KMS-11 (cell line): ENCODE measurements around the gene ATP8B3.

Experiments used
- H2AFZ ChIP-seq: fragments of 200-600 bp; sonication (generic); 2 replicates; pipeline ENCODE4 v1.6.1; 2016; ENCODE audit warnings: antibody characterized with exemption, mixed run types, low read depth
- H3K27ac ChIP-seq: fragments of 200-600 bp; sonication (generic); 2 replicates; pipeline ENCODE4 v1.6.1; 2016; ENCODE audit warnings: mild to moderate bottlenecking, mixed run types
- H3K27me3 ChIP-seq: fragments of 200-600 bp; sonication (generic); 2 replicates; pipeline ENCODE4 v1.6.1; 2017; ENCODE audit warnings: mild to moderate bottlenecking, low read depth, mixed run types, moderate library complexity; ENCODE audit not compliant: insufficient read depth
- H3K36me3 ChIP-seq: fragments of 200-600 bp; sonication (generic); 2 replicates; pipeline ENCODE4 v1.6.1; 2017; ENCODE audit warnings: mild to moderate bottlenecking, mixed run types; ENCODE audit not compliant: insufficient read depth
- H3K4me1 ChIP-seq: fragments of 200-600 bp; sonication (generic); 2 replicates; pipeline ENCODE4 v1.6.1; 2016; ENCODE audit warnings: mild to moderate bottlenecking, low read depth, mixed run types; ENCODE audit not compliant: poor library complexity, severe bottlenecking
- H3K4me2 ChIP-seq: fragments of 200-600 bp; sonication (generic); 2 replicates; pipeline ENCODE4 v1.7.0; 2016; ENCODE audit warnings: mild to moderate bottlenecking, mixed run types
- H3K4me3 ChIP-seq: fragments of 200-600 bp; sonication (generic); IDR thresholded peaks from 2 replicates; pipeline ENCODE4 v1.6.1; 2017; ENCODE audit warnings: low read depth, low read length, mixed read lengths; ENCODE audit not compliant: insufficient read depth
- H3K79me2 ChIP-seq: fragments of 200-600 bp; sonication (generic); 2 replicates; pipeline ENCODE4 v1.6.1; 2016; ENCODE audit warnings: low read depth, mixed run types; ENCODE audit not compliant: insufficient read depth
- H3K9ac ChIP-seq: fragments of 200-600 bp; sonication (generic); 2 replicates; pipeline ENCODE4 v1.6.1; 2016; ENCODE audit warnings: mild to moderate bottlenecking, mixed run types
- H4K20me1 ChIP-seq: fragments of 200-600 bp; sonication (generic); 2 replicates; pipeline ENCODE4 v1.6.1; 2016; ENCODE audit warnings: mild to moderate bottlenecking, mixed run types; ENCODE audit not compliant: insufficient read depth
- TF ChIP-seq, protein P1 (sequence below): fragments of 200-600 bp; sonication (generic); conservative IDR thresholded peaks from 2 replicates; pipeline ENCODE4 v1.6.1; 2017; ENCODE audit warnings: low read depth, mild to moderate bottlenecking, antibody characterized with exemption, low read length, moderate library complexity, mixed read lengths

The ATP8B3 gene

DNA sequence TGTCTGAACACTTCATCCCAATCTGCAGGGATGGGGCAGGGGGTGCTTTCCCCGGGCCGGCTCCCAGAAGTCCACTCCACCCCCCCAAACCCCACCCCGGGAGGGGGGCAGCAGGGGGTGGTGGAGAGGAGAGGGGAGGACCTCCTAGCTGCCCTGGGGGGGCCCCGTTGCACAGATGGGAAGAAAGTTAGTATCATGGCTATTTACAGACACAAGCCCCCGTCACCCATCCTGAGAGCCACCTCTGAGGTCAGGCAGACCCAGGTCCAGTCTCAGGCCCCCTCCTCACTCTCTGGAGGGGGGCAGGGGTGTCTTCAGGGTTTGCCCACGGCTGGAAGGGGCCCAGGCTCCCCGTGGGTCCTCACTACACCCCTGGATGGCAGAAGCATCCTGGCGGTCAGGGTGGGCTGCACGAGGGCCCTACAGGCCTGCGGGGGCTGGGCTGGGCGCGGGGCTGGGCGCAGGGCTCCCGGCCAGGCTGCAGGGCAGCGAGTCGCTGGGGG is 42.0 kb upstream of the ATP8B3 start:
- Histone ChIP-seq H3K4me1 (peaks cover 39% of the 10 kb centered on the region), H4K20me1 (0 out of 2 replicates have a peak, but pooled peaks cover 2% of the 10 kb centered on the region), H2AFZ (no peak overlapping the region), H3K27ac (no peak overlapping the region), H3K79me2 (peaks cover 30% of the 10 kb centered on the region), H3K36me3 (no peaks in the 10 kb centered on the region), H3K9ac (no peak overlapping the region), H3K4me3 (no peak overlapping the region), H3K4me2 (no peak overlapping the region), H3K27me3 (no peaks in the 10 kb centered on the region)
- TF ChIP-seq, protein P1, sequence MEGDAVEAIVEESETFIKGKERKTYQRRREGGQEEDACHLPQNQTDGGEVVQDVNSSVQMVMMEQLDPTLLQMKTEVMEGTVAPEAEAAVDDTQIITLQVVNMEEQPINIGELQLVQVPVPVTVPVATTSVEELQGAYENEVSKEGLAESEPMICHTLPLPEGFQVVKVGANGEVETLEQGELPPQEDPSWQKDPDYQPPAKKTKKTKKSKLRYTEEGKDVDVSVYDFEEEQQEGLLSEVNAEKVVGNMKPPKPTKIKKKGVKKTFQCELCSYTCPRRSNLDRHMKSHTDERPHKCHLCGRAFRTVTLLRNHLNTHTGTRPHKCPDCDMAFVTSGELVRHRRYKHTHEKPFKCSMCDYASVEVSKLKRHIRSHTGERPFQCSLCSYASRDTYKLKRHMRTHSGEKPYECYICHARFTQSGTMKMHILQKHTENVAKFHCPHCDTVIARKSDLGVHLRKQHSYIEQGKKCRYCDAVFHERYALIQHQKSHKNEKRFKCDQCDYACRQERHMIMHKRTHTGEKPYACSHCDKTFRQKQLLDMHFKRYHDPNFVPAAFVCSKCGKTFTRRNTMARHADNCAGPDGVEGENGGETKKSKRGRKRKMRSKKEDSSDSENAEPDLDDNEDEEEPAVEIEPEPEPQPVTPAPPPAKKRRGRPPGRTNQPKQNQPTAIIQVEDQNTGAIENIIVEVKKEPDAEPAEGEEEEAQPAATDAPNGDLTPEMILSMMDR, result no peak

DNA sequence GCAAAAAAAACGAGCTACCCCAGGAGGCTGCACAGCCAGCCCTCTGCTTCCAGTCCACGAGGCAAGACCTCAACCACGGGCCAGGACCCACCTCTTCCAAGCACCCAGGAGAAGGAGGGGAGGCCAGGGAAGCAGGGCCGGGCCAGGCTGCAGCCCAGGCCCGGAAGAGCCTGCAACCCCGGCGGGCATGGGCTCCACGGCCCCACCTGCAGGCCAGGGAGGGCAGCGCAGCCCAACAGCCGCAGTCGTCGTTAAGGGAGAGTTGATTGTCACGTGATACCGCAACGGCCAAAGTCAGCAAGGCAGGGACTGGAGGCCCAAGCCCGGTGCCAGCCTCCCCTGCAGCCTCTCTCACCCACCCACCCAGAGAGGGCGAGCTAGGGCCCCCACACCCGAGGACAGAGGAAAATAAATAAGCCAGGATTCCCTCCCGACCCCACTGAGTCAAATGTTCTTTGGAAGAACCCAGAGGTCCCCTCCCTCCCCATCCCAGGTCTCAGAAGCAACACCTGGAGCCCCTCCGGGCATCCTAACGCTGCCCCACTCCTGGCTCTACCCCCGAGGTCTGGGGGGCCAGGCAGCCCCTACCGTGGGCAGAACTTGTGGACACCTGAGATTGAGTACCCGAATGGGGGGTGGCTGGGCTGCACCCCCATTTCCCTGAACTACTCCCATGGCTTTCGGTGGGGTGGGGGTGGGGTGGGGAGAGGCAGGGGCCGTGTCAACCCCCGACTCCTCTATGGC is 41.4 kb upstream of the ATP8B3 start:
- peak overlapping the region; percentile 30; the same call in 1 of the 2 replicates for H3K9ac ChIP-seq
- peak overlapping the region; percentile 59; the same call in 1 of the 2 replicates for H3K4me2 ChIP-seq
- H2AFZ ChIP-seq, result no peak overlapping the region
- H3K4me3 ChIP-seq, result no peak overlapping the region
- TF ChIP-seq, protein P1, result peak; percentile 83
- peak overlapping the region; percentile 55 for H3K27ac ChIP-seq
- H3K27me3 ChIP-seq, result no peaks in the 10 kb centered on the region
- H3K36me3 ChIP-seq, result no peaks in the 10 kb centered on the region
- H3K4me1 ChIP-seq, result peaks cover 43% of the 10 kb centered on the region
- H4K20me1 ChIP-seq, result 0 out of 2 replicates have a peak, but pooled peaks cover 5% of the 10 kb centered on the region
- H3K79me2 ChIP-seq, result peaks cover 25% of the 10 kb centered on the region

DNA sequence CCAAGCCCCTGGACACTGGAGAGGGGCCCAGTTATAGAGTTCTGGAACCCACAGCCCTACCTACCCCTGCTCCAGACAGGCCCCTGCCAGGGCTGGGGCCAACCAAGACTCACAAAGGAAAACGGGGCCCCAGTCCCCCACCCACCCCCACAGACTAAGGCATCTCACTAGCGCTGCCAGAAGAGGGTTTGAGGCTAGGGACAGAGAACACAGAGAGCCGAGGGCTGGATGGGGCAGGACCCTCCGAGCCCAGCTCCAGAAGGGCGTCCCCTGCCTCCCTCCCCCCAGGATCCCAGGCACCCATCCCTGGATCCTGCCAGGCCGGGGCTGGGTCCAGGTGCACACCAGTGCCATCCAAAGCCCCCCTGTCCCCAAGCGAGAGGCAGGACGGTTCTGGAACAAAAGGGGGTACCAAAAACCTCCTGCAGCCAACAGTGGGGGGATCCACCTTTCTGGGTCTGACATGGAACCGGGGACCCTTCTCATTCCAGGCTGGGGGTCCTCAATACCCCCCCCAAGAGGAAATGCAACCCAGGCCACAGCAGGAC is 40.6 kb upstream of the ATP8B3 start:
- Histone ChIP-seq H3K27me3 (no peaks in the 10 kb centered on the region), H3K4me2 (peak overlapping the region; percentile 29; the same call in 1 of the 2 replicates), H3K79me2 (peaks cover 29% of the 10 kb centered on the region), H3K27ac (no peak overlapping the region), H3K36me3 (no peaks in the 10 kb centered on the region), H3K9ac (no peak overlapping the region), H3K4me1 (peaks cover 43% of the 10 kb centered on the region), H3K4me3 (no peak overlapping the region), H4K20me1 (0 out of 2 replicates have a peak, but pooled peaks cover 5% of the 10 kb centered on the region), H2AFZ (no peak overlapping the region)
- TF ChIP-seq, protein P1, result no peak

DNA sequence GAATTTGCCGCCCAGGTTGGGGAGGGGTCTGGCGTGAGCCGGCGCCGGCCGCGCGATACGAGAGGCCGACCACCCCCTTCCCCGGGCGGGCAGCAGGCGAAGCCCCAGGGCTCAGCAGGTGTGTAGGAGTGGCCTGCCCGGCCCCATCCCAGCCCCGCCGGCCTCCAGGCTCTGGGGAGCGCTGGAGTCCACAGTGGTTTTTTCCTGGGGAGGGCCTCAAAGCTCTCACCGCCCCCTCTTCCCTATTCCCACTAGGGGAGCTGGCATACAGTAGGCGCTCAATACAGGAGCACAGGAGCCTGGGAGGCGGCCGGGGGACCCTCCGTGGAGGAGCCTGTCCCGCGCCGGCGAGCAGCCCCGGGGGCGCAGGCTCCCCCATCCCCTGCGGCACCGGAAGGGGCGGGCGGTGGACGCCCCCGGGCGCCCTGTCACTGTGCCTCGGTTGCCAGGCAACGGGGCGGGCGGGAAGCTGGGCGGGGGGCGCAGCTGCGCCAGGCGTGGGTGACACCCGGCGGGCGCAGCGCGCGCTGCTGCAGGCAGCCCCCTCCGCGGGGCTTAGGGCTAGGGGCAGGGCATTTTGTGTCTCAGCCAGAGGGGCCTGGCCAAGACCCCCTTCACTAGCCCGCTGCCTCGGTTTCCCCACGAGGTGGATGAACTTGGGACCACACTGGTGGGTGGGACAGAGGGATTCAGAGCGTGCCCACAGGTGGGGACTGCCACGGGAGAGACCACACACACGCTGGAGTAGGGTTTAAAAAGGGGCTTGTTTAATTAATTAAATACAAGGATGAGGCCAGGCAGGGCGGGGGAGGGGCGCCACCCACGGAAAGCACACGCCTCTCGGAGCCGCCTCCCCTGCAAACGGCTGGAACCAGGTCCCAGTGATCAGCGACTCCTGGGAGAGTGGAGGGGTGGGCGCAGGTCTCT is 39.8 kb upstream of the ATP8B3 start:
- no peak overlapping the region for H3K9ac ChIP-seq
- no peaks in the 10 kb centered on the region for H3K36me3 ChIP-seq
- no peaks in the 10 kb centered on the region for H3K27me3 ChIP-seq
- peaks cover 47% of the 10 kb centered on the region for H3K4me1 ChIP-seq
- H4K20me1 ChIP-seq, result 0 out of 2 replicates have a peak, but pooled peaks cover 5% of the 10 kb centered on the region
- no peak overlapping the region for H3K4me3 ChIP-seq
- no peak overlapping the region for H3K27ac ChIP-seq
- no peak overlapping the region for H2AFZ ChIP-seq
- peaks cover 30% of the 10 kb centered on the region for H3K79me2 ChIP-seq
- TF ChIP-seq, protein P1, result no peak
- H3K4me2 ChIP-seq, result no peak overlapping the region
